Stimulated activated CD4-positive, alpha-beta T cell treated with anti-CD3 and anti-CD28 coated beads, TNF-alpha, amount 100 ng/mL, for 24 hours (primary cell): ENCODE data around the gene PRSS48.
"Not testable (repeated sequence)": the region's sequence is repeated elsewhere in the genome, so short reads cannot be mapped to it uniquely, and the experiment has no call there.

Experiments
- DNase-seq, 3 experiments: peaks; one replicate each; pipeline ENCODE4 v3.0.0-alpha.2; 2020; ENCODE audit warnings: low read depth in 3 of 3

The PRSS48 gene

GRCh38 chr4:151276787-151277562, at the start of gene PRSS48:
PRSS48 (plus strand) TSS chr4:151277161; CDS start chr4:151277173, 12 bp downstream.
- peak; percentile 8 to 57 (median 13) for DNase-seq

GRCh38 chr4:151227172-151227571, 49.8 kb upstream of the PRSS48 start:
- DNase-seq = no peak

DNA sequence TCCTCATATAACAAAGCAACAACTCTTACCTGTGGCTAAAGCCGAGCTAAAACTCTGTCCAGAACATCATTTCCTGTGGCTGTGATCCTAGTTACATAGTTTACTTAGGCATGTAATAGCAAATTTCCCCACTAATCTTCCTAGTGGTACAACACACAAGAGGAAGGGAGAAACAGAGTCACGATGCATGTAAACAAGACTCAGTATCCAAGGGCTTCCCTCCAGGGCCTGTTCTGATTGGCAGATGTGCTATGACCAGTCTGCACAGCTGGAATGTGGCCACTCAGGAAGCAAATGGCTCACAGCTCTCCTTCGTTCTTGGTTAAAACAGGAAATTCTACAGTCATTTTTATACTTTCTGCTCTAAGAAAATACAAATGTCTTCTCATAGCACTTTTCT, 49.2 kb upstream of the PRSS48 start:
- no peak for DNase-seq

DNA sequence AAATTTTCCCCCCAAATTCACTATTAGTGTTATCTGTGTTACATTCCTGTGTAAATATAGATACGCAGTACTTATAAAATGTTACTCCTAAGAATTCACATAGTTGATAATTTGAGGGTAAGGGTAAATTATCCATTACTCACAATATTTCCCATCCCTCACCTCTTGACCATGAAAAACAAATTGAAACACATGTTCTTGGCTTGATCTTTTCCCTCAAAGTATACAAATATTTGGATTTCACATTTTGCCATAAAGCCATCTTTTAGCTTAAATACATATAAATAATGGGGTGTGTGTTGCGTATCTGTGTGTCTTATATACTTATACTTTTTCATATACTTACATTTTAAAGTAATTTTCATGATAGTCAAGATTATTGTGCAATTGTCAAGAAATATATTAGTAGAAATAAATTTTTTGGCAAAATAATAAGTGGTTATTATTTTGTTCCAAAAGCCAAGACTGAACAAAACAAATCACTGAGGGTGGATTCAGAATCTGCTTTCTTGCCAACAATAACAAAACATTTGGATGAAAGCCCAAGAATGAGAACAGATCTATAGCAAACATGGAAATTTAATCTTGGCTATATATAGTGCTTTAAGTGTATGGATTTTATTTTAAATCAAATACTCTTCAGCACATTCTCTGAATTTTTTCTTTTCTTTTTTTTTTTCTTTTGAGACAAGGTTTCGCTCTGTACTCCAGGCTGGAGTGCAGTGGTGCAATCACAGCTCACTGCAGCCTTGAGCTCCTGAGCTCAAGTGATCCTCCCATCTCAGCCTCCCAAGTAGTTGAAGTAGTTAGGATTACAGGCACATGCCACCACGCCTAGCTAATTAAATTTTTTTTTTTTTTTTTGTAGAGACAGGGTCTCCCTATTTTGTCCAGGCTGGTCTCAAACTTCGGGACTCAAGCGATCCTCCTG, 48.5 kb upstream of the PRSS48 start:
- DNase-seq = no peak

DNA sequence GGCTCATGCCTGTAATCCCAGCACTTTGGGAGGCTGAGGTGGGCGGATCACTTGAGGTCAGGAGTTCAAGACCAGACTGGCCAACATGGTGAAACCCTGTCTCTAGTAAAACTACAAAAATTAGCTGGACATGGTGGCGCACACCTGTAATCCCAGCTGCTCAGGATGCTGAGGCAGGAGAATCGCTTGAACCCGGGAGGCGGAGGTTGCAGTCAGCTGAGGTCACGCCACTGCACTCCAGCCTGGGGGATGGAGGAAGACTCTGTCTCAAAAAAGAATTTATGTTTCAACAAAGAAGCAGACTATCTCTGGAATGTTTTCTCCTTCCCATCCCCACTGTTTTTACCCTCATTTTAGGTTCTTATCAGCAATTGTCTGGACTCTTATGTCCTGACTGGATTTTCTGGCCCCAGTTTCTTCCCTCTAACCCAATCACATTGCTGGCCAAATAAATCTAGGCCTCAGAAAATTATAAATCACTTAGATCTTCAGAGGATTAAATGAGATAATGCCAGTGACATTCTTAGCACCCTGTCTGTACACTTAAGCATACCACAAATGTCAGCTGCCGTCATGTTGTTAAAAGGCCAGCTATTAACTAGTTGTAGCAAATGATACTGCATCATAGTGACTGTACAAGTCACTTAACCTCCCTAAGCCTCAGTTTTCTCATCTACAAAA, 44.9 kb upstream of the PRSS48 start:
- no peak for DNase-seq

DNA sequence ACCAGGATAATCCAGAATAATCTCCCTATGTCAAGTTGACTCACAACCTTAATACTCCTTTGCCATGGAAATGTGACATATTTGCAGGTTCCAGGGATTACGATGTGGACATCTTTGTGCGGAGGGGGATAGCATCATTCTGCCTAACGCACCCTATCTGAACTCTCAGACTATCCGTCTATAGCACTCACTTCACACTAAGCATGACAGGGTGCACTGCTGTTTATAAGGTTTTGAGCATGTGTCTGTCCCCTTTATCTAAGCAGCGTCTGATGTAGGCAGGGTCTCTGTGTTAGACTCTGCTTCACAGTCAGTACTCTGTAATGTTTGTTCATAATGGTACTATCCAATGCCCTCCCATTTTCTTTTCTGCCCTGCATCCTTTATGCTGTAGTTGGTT, 43.4 kb upstream of the PRSS48 start:
- DNase-seq = no peak

- not testable (repeated sequence) for DNase-seq
Observed at GRCh38 chr4:151235373-151235772, 41.6 kb upstream of the PRSS48 start.

- no peak for DNase-seq
Observed at GRCh38 chr4:151236036-151236435, 40.9 kb upstream of the PRSS48 start.

DNA sequence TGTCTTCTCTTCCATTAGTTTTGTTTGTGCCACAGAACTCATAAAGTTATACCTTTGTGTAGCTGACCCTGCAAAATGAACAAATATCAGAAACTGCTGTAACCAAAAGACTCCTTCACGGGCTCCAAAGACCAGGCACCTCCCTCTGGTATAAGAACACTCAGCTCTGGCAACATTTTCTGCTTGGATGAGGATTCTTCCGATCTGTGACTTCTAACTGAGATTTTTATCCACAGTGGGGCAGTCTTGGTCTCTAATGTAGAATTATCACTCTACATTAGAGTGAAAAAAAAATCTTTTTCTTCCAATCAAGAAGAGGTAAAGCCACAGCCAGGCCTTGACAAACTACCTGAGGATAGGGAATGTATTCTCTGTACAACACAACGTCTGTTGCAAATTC, 38.5 kb upstream of the PRSS48 start:
- DNase-seq = no peak

- no peak for DNase-seq
Observed at GRCh38 chr4:151239608-151240007, 37.4 kb upstream of the PRSS48 start.

- no peak for DNase-seq
Observed at GRCh38 chr4:151242305-151242704, 34.7 kb upstream of the PRSS48 start.

DNA sequence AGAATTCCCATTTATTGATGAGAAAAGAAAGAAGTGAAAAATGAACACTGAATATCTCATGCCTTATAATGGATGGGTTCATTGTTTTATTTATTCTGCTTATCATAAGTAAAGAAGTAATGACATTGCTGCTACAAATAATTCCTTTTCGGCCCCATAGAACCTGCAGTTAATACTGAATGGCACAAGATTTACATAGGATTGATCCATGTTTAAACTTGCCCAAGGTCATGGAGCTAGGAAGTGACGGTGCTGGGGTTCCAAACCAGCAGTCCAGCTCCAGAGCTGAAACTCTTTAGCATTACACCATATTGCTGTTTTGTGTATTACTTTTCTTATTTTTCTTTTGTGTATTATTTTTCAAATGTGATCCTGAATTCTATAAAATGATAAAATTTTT, 30.2 kb upstream of the PRSS48 start:
- DNase-seq = no peak

DNA sequence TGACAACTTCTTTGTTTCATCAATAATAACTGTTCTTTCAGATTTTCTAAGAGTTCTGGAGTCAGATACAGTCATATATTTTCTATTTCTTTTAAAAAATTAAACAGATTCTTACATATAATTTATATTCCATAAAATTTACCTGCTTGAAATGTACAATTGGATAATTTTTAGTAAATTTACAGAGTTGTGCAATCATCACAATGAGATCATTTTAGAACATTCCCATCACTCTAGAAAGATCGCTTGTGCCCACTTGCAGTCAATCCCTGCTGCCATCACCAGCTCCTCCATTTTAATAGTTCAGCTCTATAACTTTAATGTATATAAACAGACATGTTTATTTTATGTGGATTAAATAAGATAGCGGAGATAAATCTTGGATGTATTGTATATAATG, 29.6 kb upstream of the PRSS48 start:
- no peak for DNase-seq

GRCh38 chr4:151248519-151248918, 28.4 kb upstream of the PRSS48 start:
- no peak for DNase-seq

GRCh38 chr4:151250706-151251105, 26.3 kb upstream of the PRSS48 start:
- no peak for DNase-seq

- no peak for DNase-seq
Observed at GRCh38 chr4:151251603-151252304, 25.2 kb upstream of the PRSS48 start.

DNA sequence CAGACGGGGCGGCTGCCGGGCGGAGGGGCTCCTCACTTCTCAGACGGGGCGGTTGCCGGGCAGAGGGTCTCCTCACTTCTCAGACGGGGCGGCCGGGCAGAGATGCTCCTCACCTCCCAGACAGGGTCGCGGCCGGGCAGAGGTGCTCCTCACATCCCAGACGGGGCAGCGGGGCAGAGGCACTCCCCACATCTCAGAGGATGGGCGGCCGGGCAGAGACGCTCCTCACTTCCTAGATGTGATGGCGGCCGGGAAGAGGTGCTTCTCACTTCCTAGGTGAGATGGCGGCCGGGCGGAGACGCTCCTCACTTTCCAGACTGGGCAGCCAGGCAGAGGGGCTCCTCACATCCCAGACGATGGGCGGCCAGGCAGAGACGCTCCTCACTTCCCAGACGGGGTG, 21.7 kb upstream of the PRSS48 start:
- DNase-seq = not testable (repeated sequence)

DNA sequence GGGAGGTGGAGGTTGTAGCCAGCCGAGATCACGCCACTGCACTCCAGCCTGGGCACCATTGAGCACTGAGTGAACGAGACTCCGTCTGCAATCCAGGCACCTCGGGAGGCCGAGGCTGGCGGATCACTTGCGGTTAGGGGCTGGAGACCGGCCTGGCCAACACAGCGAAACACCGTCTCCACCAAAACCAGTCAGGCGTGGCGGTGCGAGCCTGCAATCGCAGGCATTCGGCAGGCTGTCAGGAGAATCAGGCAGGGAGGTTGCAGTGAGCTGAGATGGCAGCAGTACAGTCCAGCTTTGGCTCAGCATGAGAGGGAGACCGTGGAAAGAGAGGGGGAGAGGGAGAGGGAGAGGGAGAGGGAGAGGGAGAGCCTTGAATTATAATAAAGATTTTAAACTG, 21.3 kb upstream of the PRSS48 start:
- not testable (repeated sequence) for DNase-seq

GRCh38 chr4:151256134-151256533, 20.8 kb upstream of the PRSS48 start:
- no peak for DNase-seq

DNA sequence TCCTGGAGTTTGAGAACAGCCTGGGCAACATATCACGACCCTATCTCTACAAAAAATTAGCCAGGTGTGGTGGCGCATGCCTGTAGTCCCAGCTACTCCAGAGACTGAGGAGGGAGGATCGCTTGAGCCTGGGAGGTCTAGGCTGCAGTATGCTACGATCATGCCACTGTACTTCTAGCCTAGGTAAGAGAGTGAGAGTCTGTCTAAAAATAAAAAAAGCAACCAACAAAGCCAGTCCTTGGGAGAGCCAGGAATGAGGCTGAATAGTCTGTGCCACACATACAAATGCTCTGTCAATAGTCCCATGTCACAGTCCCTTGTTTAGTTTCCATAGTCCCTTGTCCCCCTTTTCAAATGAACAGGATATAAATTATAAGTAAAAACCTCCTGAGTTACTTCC, 19.3 kb upstream of the PRSS48 start:
- no peak for DNase-seq

GRCh38 chr4:151259752-151260151, 17.2 kb upstream of the PRSS48 start:
- DNase-seq = no peak

DNA sequence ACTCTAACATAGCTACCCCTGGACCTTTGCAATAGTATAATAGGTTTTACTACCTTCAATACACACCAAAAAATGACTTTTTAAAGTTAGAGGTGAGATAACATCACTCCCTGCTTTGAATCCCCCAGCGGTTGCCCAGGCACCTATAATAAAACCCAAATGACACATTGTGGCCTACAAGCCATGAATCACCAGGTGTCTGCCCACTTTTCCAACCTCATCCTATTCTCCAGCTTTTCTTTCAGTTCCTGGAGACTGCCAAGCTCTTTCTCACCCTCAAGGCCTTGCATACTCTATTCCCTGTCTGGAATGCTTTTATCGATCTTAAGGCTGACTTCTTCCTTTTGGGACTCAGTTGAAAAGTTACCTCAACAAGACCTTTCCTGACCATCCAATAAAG, 16.4 kb upstream of the PRSS48 start:
- DNase-seq = no peak
